Neutrophil (primary cell): ENCODE results near the gene GOLGA6A.
"Not testable (repeated sequence)": the region's sequence is repeated elsewhere in the genome, so short reads cannot be mapped to it uniquely, and the experiment has no call there.

ENCODE experiments used
- H3K27ac ChIP-seq: fragments of 200-600 bp; sonication (generic); 2 replicates; pipeline ENCODE4 v1.5.1; 2016; ENCODE audit warnings: mild to moderate bottlenecking, moderate library complexity
- H3K27me3 ChIP-seq: fragments of 200-600 bp; sonication (generic); 2 replicates; pipeline ENCODE4 v1.6.0; 2016; ENCODE audit warnings: mild to moderate bottlenecking
- H3K36me3 ChIP-seq: fragments of 200-600 bp; sonication (generic); 2 replicates; pipeline ENCODE4 v1.5.1; 2017
- H3K4me1 ChIP-seq, 2 experiments: fragments of 200-600 bp in 1 of 2; sonication (generic) in 1 of 2; 1 replicate in 1 of 2; 2 replicates in 1 of 2; pipeline versions ENCODE4 v1.5.1 to v1.6.1; 2013 to 2016; ENCODE audit warnings: low read depth in 1 of 2, low read length in 1 of 2, mild to moderate bottlenecking in 1 of 2, moderate library complexity in 1 of 2; ENCODE audit not compliant: control insufficient read depth in 1 of 2, insufficient read depth in 1 of 2
- H3K4me3 ChIP-seq, 2 experiments: fragments of 200-600 bp in 1 of 2; sonication (generic) in 1 of 2; 1 replicate in 1 of 2; 2 replicates in 1 of 2; pipeline ENCODE4 v1.5.1; 2013 to 2016; ENCODE audit warnings: low read depth in 1 of 2, low read length in 1 of 2, mild to moderate bottlenecking in 1 of 2, moderate library complexity in 1 of 2
- H3K9me3 ChIP-seq: fragments of 200-600 bp; sonication (generic); 2 replicates; pipeline ENCODE4 v1.5.1; 2016
- CTCF ChIP-seq: fragments of 200-600 bp; sonication (generic); IDR thresholded peaks from 2 replicates; pipeline ENCODE4 v1.5.1; 2016; ENCODE audit warnings: antibody characterized with exemption

GOLGA6A gene

DNA sequence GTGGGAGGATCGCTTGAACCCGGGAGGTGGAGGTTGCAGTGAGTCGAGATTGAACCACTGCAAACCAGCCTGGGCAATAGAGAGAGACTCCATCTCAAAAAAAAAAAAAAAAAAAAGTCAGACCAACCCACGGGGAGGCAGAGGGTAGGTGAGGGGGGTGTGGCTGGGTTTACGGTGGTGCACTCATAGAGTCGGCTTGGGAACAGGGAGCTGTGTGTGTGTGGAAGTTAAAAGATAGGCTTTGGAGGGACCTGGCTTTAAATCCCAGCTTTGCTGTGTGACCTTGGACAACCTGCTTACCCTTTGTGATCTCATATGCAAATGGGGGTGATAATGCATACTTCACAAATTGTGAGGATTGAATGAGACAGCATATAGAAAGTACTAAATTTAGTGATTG lies 38.1 kb upstream of the GOLGA6A start:
- Histone ChIP-seq H3K36me3 (no peaks in the 10 kb centered on the region), H3K4me3 (no peak overlapping the region), H3K4me1 (no peaks in the 10 kb centered on the region), H3K27ac (no peak overlapping the region), H3K27me3 (peaks cover 64% of the 10 kb centered on the region), H3K9me3 (no peaks in the 10 kb centered on the region)
- TF ChIP-seq CTCF, result no peak

GRCh38 chr15:74109713-74110112 lies 27.4 kb upstream of the GOLGA6A start:
- no peak for TF ChIP-seq CTCF
- Histone ChIP-seq H3K4me3 (no peak overlapping the region), H3K9me3 (no peaks in the 10 kb centered on the region), H3K4me1 (no peaks in the 10 kb centered on the region), H3K27ac (no peak overlapping the region), H3K36me3 (no peaks in the 10 kb centered on the region), H3K27me3 (no peaks in the 10 kb centered on the region)

GRCh38 chr15:74108611-74109010 lies 26.3 kb upstream of the GOLGA6A start:
- not testable (repeated sequence) for H3K4me3 ChIP-seq, H3K27ac ChIP-seq, H3K9me3 ChIP-seq, H3K27me3 ChIP-seq, H3K36me3 ChIP-seq, H3K4me1 ChIP-seq

GRCh38 chr15:74108111-74108510 lies 25.8 kb upstream of the GOLGA6A start:
- H3K27me3 ChIP-seq, result no peaks in the 10 kb centered on the region

DNA sequence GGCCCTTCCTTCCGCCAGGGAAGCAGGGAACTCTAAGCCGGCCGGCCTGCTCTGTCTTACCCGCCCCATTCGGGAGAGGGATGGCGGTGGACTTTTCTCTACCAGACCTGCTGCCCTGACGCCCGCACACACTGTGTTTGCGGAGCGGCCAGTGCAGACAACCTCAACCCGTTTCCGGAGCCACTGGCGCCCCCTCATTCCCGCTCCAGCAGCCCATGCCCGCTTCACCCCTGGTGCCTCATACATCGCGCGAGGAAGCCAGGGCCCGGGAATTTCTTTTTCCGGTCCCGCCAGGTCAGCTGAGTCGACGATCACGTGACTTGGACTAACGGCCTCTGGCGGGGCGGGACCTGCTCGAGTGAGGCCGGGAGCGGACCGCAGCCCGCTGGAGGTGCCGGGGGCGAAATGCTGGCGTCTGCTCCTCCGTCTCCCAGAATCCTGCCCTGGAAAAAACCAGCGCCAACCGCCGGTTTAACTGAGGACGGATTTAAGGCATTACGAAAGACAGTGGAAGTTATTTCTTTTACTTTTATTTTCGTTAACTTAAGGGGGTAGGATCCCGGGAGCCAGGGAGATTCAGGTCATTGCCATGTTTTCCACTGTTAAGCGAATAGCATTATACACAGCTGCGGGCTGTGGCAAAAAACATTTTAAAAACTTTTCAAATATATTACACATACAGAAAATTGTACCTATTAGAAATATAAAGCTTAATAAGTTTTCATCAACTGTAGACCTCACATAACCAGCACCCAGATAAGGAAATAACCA lies 17.8 kb upstream of the GOLGA6A start:
- not testable (repeated sequence) for H3K27ac ChIP-seq, H3K36me3 ChIP-seq
- H3K4me3 ChIP-seq, result peak overlapping the region; percentile 50 to 53

More at GRCh38 chr15:74108111-74108510, 25.8 kb upstream of the GOLGA6A start:
- Histone ChIP-seq H3K36me3 (no peaks in the 10 kb centered on the region), H3K4me3 (no peak overlapping the region), H3K27ac (no peak overlapping the region), H3K4me1 (no peaks in the 10 kb centered on the region), H3K9me3 (no peaks in the 10 kb centered on the region)
- TF ChIP-seq CTCF, result no peak

DNA sequence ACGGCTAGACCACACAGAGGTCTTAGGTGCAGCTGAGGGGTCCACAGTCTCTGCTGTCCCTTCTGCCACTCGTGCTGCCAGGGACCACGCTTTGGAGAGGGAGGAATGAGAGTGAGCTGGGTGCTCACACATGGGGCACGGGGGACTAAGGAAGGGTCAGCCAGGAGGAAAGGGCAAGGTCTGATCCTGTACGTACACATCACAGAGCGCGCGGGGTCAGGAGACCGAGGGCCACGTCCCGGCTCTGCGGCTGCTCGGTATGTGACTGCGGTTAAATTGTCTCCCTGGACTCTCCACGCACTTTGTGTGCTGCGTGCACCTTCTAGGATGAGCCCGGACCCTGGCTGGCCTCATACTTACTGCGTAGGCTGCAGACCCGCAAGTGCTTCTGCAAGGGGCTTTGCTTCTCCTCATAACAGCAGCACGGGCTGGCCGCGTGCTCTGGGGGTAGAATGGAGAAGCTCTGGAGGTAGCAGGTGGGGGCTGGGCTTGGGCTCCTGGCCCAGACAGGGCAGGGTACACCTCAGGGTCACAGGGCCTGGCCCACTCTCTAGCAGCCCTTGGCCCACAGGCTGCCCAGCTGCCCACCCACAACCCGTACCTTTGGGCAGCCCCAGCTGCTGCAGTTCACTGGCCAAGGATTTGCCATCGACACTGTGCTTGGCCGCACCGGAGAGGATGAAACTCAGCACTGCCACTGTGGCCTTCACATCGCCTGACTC lies 14.6 kb upstream of the GOLGA6A start:
- not testable (repeated sequence) for H3K9me3 ChIP-seq, H3K4me1 ChIP-seq, H3K27me3 ChIP-seq, H3K4me3 ChIP-seq, H3K36me3 ChIP-seq, H3K27ac ChIP-seq

More for the DNA sequence above, 17.8 kb upstream of the GOLGA6A start:
- H3K4me1 ChIP-seq, H3K9me3 ChIP-seq, H3K27me3 ChIP-seq: not testable (repeated sequence)

DNA sequence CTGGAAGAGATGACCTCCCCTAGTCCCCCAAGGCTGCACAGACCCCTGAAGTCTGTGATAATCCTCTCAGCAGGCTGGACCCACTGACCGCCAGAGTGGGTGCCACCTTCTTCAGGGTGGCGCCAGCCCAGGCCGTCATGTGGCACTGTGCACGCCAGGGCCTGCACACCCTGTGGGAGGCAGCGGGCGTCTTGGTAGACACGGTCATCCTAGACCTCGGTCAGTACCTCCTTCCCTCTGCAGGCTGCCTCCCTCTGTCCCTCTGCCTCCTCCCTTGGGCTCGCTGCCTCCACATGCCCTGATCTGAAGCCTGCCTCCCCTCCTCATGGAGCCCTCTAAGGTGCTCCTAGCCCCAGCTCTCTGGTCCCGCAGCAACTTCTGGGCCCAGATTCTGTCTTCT lies 13.3 kb upstream of the GOLGA6A start:
- not testable (repeated sequence) for H3K36me3 ChIP-seq, H3K27me3 ChIP-seq, H3K27ac ChIP-seq, H3K9me3 ChIP-seq, H3K4me3 ChIP-seq, H3K4me1 ChIP-seq

DNA sequence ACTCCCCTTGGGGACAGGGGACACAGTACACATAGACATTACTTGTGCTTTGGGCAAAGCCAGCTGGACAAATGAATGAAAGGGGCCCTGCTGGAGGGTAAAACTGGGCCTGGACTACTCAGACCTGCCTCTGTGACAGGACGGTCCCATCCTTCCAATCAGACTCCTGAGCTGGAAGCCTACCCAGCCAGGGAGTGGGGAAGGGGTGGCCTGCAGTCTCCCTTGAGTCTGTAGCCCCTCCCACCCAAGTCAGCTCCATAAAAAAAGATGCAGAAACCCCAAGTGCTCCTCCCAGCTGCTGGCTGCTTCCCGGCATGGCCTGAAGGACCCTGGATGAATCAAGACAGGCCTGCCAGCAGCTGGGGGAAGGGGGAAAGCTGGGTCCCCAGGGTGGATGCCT lies 12.2 kb upstream of the GOLGA6A start:
- not testable (repeated sequence) for H3K4me3 ChIP-seq, H3K27ac ChIP-seq, H3K9me3 ChIP-seq, H3K4me1 ChIP-seq, H3K27me3 ChIP-seq, H3K36me3 ChIP-seq

DNA sequence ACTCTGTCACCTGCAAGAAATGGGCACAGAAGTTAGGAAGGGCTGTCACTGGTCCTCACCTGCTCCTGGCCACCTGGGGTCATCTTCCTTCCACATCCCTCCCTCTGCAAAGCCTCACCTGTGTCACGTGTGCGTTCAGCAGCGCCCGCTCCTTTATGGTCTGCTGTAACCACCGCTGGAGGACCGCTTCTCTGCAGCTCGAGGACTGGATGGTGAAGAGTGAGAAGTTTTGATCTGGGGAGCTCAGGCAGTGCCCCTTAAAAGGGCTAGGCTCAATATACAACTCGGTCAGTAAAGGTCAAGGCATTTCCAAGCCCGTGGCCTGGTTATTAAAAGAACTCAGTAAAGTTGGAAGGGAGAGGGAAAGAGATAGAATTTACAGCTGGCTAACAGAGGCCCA lies 6.6 kb downstream of the GOLGA6A start:
- H3K36me3 ChIP-seq, H3K4me3 ChIP-seq, H3K27me3 ChIP-seq, H3K4me1 ChIP-seq, H3K9me3 ChIP-seq, H3K27ac ChIP-seq: not testable (repeated sequence)

DNA sequence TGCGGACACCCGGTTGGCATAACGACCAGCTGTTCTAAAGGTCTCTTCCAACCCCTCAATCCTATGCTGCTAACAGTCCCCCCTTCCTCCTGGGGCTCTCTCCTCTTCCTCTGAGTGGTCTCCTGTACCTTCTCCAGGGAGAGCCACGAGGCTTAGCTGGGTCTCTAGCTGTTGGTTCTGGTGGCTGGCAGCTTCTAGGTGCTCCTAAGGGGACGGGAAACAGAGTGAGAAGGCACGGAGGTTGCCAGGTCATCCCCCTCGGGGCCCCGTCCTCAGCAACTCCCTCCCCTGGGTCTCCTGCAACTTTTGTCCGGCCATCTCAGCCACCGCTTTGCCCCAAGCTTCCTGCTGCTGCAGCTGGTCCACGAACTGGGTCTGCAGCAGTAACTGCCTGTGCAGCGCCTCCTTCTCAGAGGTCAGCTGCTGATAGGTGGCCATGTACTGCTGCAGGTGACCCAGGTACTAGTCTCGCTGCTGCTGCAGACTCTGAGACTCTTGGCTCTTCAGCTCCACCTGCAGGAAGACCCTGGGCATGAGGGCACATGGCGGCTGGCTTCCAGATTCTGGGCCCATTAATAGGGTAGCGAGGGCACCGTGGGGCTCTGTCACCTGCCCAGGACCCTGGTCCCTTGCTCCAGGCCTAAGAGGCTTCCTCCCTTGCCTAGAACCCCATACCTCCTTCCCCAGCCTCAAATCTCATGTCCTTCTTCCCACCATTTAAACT lies 9.6 kb downstream of the GOLGA6A start:
- H3K27me3 ChIP-seq, H3K4me1 ChIP-seq: not testable (repeated sequence)

More for the DNA sequence above, 9.6 kb downstream of the GOLGA6A start:
- not testable (repeated sequence) for H3K4me3 ChIP-seq, H3K9me3 ChIP-seq, H3K27ac ChIP-seq, H3K36me3 ChIP-seq
